ENCODE measurements around the gene MRPL52. TPM values are rescaled to one million over a fixed set of nuclear protein-coding genes. Genes with fewer than 3 reads are reported as not detected.

Gene MRPL52
- total RNA-seq, 1 donor from 2014 or later, result 182 TPM

GRCh38 chr14:22835505-22835904, 5.8 kb downstream of the MRPL52 start:
- Mint-ChIP-seq H3K36me3 (ENCODE audit: low read depth, unreplicated experiment) (peaks cover 19% of the 10 kb centered on the region), H3K4me3 (ENCODE audit: unreplicated experiment) (peak overlapping the region; percentile 100), H3K9me3 (ENCODE audit: unreplicated experiment) (no peaks in the 10 kb centered on the region), H3K27ac (ENCODE audit: unreplicated experiment) (peak overlapping the region; percentile 98), H3K27me3 (ENCODE audit: low read depth, unreplicated experiment) (no peaks in the 10 kb centered on the region), H3K4me1 (ENCODE audit: low read depth, unreplicated experiment) (peaks cover 27% of the 10 kb centered on the region)
- no peaks in the 10 kb centered on the region for H3K27me3 ChIP-seq (ENCODE audit: insufficient read depth, low read length)
- H3K36me3 ChIP-seq (ENCODE audit: insufficient read depth, low read length), result peaks cover 28% of the 10 kb centered on the region
- H4K20me1 ChIP-seq (ENCODE audit: insufficient read depth, low read length), result peaks cover 17% of the 10 kb centered on the region
- DNase-seq (ENCODE audit: low read depth), result no peak
- H2AFZ ChIP-seq (ENCODE audit: low read depth, low read length), result no peak overlapping the region
- H3K9ac ChIP-seq (ENCODE audit: low read length), result peak overlapping the region; percentile 99
- no peak overlapping the region for H3K4me3 ChIP-seq (ENCODE audit: insufficient read depth, low read depth, low read length)
- H3K79me2 ChIP-seq (ENCODE audit: insufficient read depth, low read length), result peaks cover 64% of the 10 kb centered on the region
- H3K9me3 ChIP-seq (ENCODE audit: insufficient read depth, low read depth, low read length), result no peaks in the 10 kb centered on the region
- peak overlapping the region; percentile 6 for H3K27ac ChIP-seq (ENCODE audit: low read depth, low read length)
- peak overlapping the region; percentile 90 for H3K4me2 ChIP-seq (ENCODE audit: low read length)
- no peak for TF ChIP-seq CTCF (IDR thresholded peaks at IDR 0.05; ENCODE audit: insufficient read depth, low read depth, low read length)
- TF ChIP-seq EZH2 (IDR thresholded peaks at IDR 0.05; ENCODE audit: insufficient read depth, low read length), result no peak
- FAIRE-seq, result no peak
- peaks cover 19% of the 10 kb centered on the region for H3K4me1 ChIP-seq (ENCODE audit: insufficient read depth, low read length)

GRCh38 chr14:22836301-22837113, 6.8 kb downstream of the MRPL52 start, which contains the start of gene MMP14:
Gene MMP14 (plus strand): TSS chr14:22836585. CDS start chr14:22836818, 233 bp downstream.
- TF ChIP-seq EZH2 (IDR thresholded peaks at IDR 0.05; ENCODE audit: insufficient read depth, low read length) (no peak), CTCF (IDR thresholded peaks at IDR 0.05; ENCODE audit: insufficient read depth, low read depth, low read length) (peak; percentile 33)
- Histone ChIP-seq H3K9me3 (ENCODE audit: insufficient read depth, low read depth, low read length) (no peaks in the 10 kb centered on the region), H3K4me3 (ENCODE audit: insufficient read depth, low read depth, low read length) (peak within 1 kb of the TSS; percentile 93), H3K27ac (ENCODE audit: low read depth, low read length) (peak within 1 kb of the TSS; percentile 92), H3K36me3 (ENCODE audit: insufficient read depth, low read length) (peaks cover 32% of the 10 kb centered on the region), H3K79me2 (ENCODE audit: insufficient read depth, low read length) (peaks cover 64% of the 10 kb centered on the region), H3K27me3 (ENCODE audit: insufficient read depth, low read length) (no peaks in the 10 kb centered on the region), H2AFZ (ENCODE audit: low read depth, low read length) (no peak within 1 kb of the TSS), H3K9ac (ENCODE audit: low read length) (peak within 1 kb of the TSS; percentile 99), H4K20me1 (ENCODE audit: insufficient read depth, low read length) (peaks cover 26% of the 10 kb centered on the region), H3K4me1 (ENCODE audit: insufficient read depth, low read length) (peaks cover 16% of the 10 kb centered on the region), H3K4me2 (ENCODE audit: low read length) (peak within 1 kb of the TSS; percentile 90)
- H3K36me3 Mint-ChIP-seq (ENCODE audit: low read depth, unreplicated experiment), result peaks cover 21% of the 10 kb centered on the region
- H3K9me3 Mint-ChIP-seq (ENCODE audit: unreplicated experiment), result no peaks in the 10 kb centered on the region
- H3K27me3 Mint-ChIP-seq (ENCODE audit: low read depth, unreplicated experiment), result no peaks in the 10 kb centered on the region
- peak within 1 kb of the TSS; percentile 100 for H3K4me3 Mint-ChIP-seq (ENCODE audit: unreplicated experiment)
- FAIRE-seq (no peak), DNase-seq (ENCODE audit: low read depth) (peak; percentile 81)
- H3K27ac Mint-ChIP-seq (ENCODE audit: unreplicated experiment), result peak within 1 kb of the TSS; percentile 98
- peaks cover 21% of the 10 kb centered on the region for H3K4me1 Mint-ChIP-seq (ENCODE audit: low read depth, unreplicated experiment)

All from astrocyte (in vitro differentiated cells and primary cell).